GM19452 (cell line): Measurements from ENCODE around the gene ABHD4.
"Not testable (repeated sequence)": the region's sequence is repeated elsewhere in the genome, so short reads cannot be mapped to it uniquely, and the experiment has no call there.

Experiments
- ATAC-seq: cut with Tn5 transposase; IDR thresholded peaks from one replicate; pipeline ENCODE4 v1.9.1; 2021; ENCODE audit not compliant: unreplicated experiment

The ABHD4 gene

DNA sequence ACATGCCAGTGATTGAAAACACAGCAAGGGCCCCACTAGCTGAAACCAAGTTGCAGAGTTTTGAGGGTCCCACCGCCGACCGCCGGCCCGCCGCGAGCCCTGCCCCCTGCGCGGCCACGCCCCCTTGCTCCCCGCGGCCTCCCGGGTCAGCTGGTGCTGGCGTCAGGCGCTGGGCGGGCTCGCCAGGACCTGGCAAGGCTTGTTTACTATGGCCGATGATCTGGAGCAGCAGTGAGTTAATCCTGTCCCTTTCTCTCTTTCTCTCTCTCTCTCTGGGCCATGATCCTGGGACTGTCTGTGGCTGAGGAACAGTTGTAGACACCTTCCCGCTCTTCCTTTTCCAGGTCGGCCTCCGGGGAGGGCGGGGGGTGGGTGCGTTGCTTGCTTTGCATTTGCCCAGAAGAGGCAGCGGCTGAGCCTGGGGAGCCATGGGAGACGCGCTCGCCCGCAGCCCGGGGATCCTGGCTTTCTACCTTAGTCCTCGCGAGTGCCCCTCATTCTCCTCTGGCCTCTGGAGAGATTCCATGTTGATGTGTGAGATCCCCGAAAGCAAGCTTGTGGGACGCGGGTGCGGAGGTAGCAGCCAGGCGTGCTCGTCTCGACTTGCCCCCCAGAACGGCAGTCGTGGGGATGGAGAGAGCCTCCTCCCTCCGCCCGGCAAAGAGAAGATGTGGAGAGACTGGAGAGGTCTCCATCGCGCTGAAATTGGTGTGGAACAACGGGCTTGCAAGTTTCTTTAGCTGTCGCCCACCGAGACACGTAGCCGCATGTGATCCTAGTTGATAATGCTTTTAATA is at the start of gene ABHD4:
Gene ABHD4 (plus strand): TSS at position 202 of the 797 bp plus-strand sequence. CDS start 7 bp downstream, at position 209.
- ATAC-seq = no peak

DNA sequence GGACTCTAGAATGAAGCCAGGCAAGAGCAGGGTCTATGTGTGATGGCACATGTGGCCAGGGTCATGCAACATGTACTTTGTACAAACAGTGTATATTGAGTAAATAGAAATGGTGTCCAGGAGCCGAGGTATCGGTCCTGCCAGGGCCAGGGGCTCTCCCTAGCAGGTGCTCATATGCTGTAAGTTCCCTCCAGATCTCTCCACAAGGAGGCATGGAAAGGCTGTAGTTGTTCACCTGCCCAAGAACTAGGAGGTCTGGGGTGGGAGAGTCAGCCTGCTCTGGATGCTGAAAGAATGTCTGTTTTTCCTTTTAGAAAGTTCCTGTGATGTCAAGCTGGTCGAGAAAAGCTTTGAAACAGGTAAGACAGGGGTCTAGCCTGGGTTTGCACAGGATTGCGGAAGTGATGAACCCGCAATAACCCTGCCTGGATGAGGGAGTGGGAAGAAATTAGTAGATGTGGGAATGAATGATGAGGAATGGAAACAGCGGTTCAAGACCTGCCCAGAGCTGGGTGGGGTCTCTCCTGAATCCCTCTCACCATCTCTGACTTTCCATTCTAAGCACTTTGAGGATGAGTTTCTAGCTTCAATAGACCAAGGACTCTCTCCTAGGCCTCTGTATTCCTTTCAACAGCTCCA is 48.7 kb upstream of the ABHD4 start:
- ATAC-seq = no peak

DNA sequence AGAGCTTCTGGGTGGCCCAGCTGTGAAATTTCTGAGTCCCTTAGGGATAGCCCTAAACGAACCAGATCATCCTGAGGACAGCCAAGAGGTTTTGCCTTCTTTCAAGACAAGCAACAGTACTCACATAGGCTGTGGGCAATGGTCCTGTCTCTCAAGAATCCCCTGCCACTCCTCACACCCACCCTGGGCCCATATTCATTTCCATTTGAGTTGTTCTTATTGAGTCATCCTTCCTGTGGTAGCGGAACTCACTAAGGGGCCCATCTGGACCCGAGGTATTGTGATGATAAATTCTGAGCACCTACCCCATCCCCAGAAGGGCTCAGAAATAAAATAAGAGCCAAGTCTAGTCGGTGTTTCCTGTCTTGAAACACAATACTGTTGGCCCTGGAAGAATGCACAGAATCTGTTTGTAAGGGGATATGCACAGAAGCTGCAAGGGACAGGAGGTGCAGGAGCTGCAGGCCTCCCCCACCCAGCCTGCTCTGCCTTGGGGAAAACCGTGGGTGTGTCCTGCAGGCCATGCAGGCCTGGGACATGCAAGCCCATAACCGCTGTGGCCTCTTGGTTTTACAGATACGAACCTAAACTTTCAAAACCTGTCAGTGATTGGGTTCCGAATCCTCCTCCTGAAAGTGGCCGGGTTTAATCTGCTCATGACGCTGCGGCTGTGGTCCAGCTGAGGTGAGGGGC is 48.0 kb upstream of the ABHD4 start:
- ATAC-seq = peak; percentile 69

GRCh38 chr14:22551605-22551997 is 46.5 kb upstream of the ABHD4 start:
- no peak for ATAC-seq

DNA sequence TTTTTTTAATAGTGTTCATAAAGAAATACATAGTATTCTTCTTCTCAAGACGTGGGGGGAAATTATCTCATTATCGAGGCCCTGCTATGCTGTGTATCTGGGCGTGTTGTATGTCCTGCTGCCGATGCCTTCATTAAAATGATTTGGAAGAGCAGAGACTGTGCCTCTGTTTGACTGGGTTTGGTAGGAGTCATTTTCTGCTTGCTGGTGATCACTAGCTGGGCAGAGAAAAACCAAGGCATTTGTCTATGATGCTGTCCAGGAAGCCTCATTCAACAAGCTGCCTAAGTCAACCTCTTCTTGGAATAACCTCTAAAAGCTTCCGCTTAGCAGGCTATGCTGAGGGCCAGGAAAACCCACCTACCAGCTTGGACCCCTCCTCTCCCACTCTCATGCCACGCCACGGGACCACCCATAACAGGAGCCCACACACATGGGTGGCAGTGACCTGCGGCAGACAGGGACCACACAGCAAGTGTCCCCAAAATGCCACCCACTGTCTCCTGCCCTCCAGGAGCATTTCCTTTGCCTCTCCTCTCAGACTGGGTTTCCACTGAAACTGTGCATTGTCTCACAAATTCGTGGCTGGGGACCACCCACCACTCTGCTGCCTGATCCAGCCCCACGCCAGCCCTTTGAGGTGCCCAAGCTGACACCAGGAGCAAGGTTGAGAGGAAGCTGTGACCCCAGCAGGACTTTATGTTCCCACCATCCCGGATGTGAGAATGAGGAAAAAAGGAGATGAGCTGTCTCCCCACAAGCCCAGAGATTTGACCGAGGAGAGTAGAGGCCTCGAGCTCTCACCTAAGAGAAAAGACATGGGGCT is 45.9 kb upstream of the ABHD4 start:
- no peak for ATAC-seq

- ATAC-seq = no peak
These were observed 45.3 kb upstream of the ABHD4 start for GRCh38 chr14:22552827-22553076.

- no peak for ATAC-seq
These were observed 44.7 kb upstream of the ABHD4 start for GRCh38 chr14:22553445-22553844.

- not testable (repeated sequence) for ATAC-seq
These were observed 44.1 kb upstream of the ABHD4 start for GRCh38 chr14:22553861-22554497.

GRCh38 chr14:22554498-22555383 is 43.4 kb upstream of the ABHD4 start:
- no peak for ATAC-seq

DNA sequence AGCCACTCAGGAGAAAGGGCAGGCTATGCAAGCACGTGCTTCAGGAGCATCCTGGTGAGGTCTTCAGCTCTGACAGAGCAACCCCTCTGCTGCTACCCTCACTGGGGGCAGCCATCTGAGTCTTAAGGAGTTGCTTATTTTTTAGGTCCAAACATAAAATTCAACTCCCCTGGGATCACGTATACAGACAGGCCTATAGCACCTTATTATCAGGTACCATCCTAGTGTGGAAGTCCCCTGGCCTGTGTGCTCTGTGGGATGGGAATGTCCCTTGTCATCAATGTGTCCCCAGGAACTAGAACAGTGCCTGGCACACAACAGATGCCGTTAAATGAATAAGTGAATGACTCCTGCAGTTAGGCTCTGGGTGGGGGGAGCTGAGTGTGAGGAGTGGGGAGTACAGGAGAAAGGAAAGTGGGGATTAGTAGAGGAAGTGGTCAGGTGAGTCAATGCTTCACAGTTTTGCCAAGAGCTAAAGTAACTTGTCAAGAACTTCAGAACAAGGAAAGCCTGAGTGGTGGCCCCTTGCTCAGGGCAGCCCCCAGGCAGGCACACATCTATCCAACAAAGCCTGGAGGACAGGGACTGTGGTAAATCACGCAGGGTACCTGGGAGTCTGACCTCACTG is 42.6 kb upstream of the ABHD4 start:
- peak; percentile 1 for ATAC-seq

DNA sequence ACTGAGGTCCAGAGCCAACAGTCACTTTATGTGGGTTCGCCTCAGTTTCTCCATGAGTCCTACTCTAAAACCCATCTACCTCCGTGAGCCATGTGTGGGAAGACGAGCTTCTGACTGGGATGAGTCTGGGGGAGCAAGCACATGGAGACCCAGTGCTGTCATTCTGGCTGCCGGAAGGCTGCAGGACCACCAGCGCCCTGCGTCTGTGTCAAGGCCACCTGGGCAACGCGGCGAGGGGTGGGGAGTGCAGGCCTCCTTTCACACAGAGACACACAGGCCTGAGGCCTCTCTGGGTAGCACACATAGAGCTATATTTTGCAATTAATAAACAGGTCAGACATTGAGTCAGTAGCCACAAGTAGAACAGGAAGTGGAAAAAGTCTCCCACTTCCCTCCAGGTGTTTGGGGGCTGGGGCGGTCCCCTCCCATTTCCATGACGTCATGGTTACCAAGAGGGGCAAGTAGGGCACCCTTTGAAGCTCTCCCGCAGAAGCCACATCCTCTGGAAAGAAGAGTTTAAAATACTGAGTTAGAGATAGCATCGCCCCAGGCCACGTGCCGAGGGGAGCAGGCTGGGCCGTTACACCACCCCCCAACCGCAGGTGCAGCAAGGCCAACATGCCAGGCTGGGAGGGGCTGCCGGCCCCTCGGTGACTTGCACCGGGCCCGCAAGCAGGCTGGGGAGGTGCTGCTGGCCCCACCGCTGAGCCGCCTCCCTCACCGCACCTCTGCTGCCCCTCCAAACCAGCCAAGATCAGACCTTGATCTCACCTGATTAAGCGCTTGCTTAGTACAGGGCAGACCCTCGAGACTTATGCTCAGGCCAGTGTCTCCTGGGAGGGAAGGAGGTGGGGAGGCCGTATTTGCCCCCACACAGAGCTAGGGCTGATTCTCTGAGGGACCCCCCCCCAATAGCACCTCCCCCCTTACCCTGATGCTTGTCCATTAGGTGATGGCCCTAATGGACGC is 41.8 kb upstream of the ABHD4 start:
- peak; percentile 70 for ATAC-seq

- peak; percentile 28 for ATAC-seq
These were observed 41.0 kb upstream of the ABHD4 start for GRCh38 chr14:22556990-22557623.

DNA sequence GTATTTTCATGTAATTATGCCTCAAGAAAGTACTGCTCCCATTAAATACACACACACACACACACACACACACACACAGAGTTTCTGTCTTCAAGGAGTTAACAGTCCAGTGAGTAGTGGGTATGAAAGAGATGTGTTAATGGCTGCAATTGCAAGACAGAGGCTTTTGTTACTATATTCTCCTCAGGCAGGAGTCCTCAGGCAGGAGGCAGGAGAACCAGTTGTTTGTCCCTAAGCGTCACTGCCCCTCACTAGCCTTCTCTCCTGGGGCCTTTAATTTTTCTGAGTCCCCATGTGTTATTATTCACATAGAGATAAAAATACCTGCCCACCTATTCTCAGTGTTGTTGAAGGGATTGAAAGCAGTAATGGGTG is 40.3 kb upstream of the ABHD4 start:
- no peak for ATAC-seq

- ATAC-seq = no peak
These were observed 39.7 kb upstream of the ABHD4 start for GRCh38 chr14:22558221-22558913.

- no peak for ATAC-seq
These were observed 39.1 kb upstream of the ABHD4 start for GRCh38 chr14:22559041-22559440.

GRCh38 chr14:22560662-22561365 is 37.3 kb upstream of the ABHD4 start:
- no peak for ATAC-seq

- no peak for ATAC-seq
These were observed 36.8 kb upstream of the ABHD4 start for GRCh38 chr14:22561366-22561660.
